Medulla oblongata (tissue), 1 donor: ENCODE measurements around the gene PDE6H.

Experiments
- DNase-seq: peaks from one replicate; pipeline ENCODE4 v3.0.0-alpha.2; 2015; ENCODE audit errors: extremely low spot score

PDE6H gene

GRCh38 chr12:14972816-14973215 lies at the start of gene PDE6H:
TSS of gene PDE6H (plus strand) at chr12:14973042. CDS start at chr12:14978013, 4,971 bp downstream.
- no peak for DNase-seq

GRCh38 chr12:14923944-14924343 lies 48.9 kb upstream of the PDE6H start:
- no peak for DNase-seq

- no peak for DNase-seq
Observed at GRCh38 chr12:14924541-14924940, 48.3 kb upstream of the PDE6H start.

GRCh38 chr12:14927267-14927666 lies 45.6 kb upstream of the PDE6H start:
- no peak for DNase-seq

- no peak for DNase-seq
Observed at GRCh38 chr12:14928931-14929330, 43.9 kb upstream of the PDE6H start.

GRCh38 chr12:14930299-14930698 lies 42.5 kb upstream of the PDE6H start:
- no peak for DNase-seq

- DNase-seq: no peak
Observed at GRCh38 chr12:14931359-14931758, 41.5 kb upstream of the PDE6H start.

GRCh38 chr12:14931791-14932560 lies 40.9 kb upstream of the PDE6H start:
- DNase-seq: no peak

- no peak for DNase-seq
Observed at GRCh38 chr12:14934511-14934910, 38.3 kb upstream of the PDE6H start.

- DNase-seq: no peak
Observed at GRCh38 chr12:14935031-14935430, 37.8 kb upstream of the PDE6H start.

GRCh38 chr12:14936224-14936861 lies 36.5 kb upstream of the PDE6H start:
- no peak for DNase-seq

GRCh38 chr12:14937014-14937413 lies 35.8 kb upstream of the PDE6H start:
- no peak for DNase-seq

GRCh38 chr12:14937689-14938088 lies 35.2 kb upstream of the PDE6H start:
- no peak for DNase-seq

GRCh38 chr12:14938301-14938700 lies 34.5 kb upstream of the PDE6H start, which contains the start of gene ERP27:
TSS of gene ERP27 (minus strand) at chr12:14938537. CDS start at chr12:14938508, 29 bp downstream.
- DNase-seq: no peak

- no peak for DNase-seq
Observed at GRCh38 chr12:14941369-14941768, 31.5 kb upstream of the PDE6H start.

GRCh38 chr12:14942196-14942931 lies 30.5 kb upstream of the PDE6H start:
- DNase-seq: no peak

GRCh38 chr12:14946162-14946561 lies 26.7 kb upstream of the PDE6H start:
- DNase-seq: no peak

GRCh38 chr12:14946861-14947260 lies 26.0 kb upstream of the PDE6H start:
- DNase-seq: no peak

- DNase-seq: peak; percentile 81
Observed at GRCh38 chr12:14948672-14949071, 24.2 kb upstream of the PDE6H start.

- no peak for DNase-seq
Observed at GRCh38 chr12:14949631-14950030, 23.2 kb upstream of the PDE6H start.

GRCh38 chr12:14950421-14950820 lies 22.4 kb upstream of the PDE6H start:
- no peak for DNase-seq

- DNase-seq: no peak
Observed at GRCh38 chr12:14950982-14951746, 21.7 kb upstream of the PDE6H start.
